SK-N-SH treated with all-trans-retinoic acid at 6 μM for 48 hours (cell line): ENCODE results near the gene IRX6.
A peak's percentile ranks its signal among the peaks of the same experiment; 100 is the strongest.

ENCODE experiments used
- ATAC-seq: fragments of 200-7000 bp; cut with Tn5 transposase; 3 replicates; pipeline ENCODE4 v1.9.1; 2020; ENCODE audit warnings: mild to moderate bottlenecking, moderate library complexity
- ARNTL ChIP-seq: fragments of 450-650 bp; formaldehyde crosslinking; IDR thresholded peaks from 2 replicates; pipeline ENCODE4 v1.5.0; 2020; ENCODE audit warnings: low read depth, mild to moderate bottlenecking, moderate library complexity, borderline replicate concordance
- BACH2 ChIP-seq: fragments of 250-450 bp; sonication (Bioruptor Pico); IDR thresholded peaks from 2 replicates; pipeline ENCODE4 v1.9.0; 2021; ENCODE audit warnings: mild to moderate bottlenecking, borderline replicate concordance
- CSDC2 ChIP-seq: fragments of 250-450 bp; sonication (Bioruptor Pico); IDR thresholded peaks from 2 replicates; pipeline ENCODE4 v1.5.0; 2020; ENCODE audit warnings: mild to moderate bottlenecking, moderate library complexity
- ESRRG ChIP-seq: fragments of 250-450 bp; sonication (Bioruptor Pico); IDR thresholded peaks from 2 replicates; pipeline ENCODE4 v1.6.1; 2021; ENCODE audit warnings: mild to moderate bottlenecking
- GLIS3 ChIP-seq: fragments of 250-450 bp; sonication (Bioruptor Pico); IDR thresholded peaks from 2 replicates; pipeline ENCODE4 v1.5.0; 2020; ENCODE audit warnings: mild to moderate bottlenecking, moderate library complexity
- OSR1 ChIP-seq: fragments of 250-450 bp; sonication (Bioruptor Pico); IDR thresholded peaks from 2 replicates; pipeline ENCODE4 v1.8.0; 2022; ENCODE audit warnings: moderate library complexity, mild to moderate bottlenecking, inconsistent platforms
- PPARA ChIP-seq: fragments of 250-450 bp; sonication (Bioruptor Pico); IDR thresholded peaks from 2 replicates; pipeline ENCODE4 v1.5.0; 2020; ENCODE audit warnings: mild to moderate bottlenecking, borderline replicate concordance
- RARB ChIP-seq: fragments of 250-450 bp; sonication (Bioruptor Pico); IDR thresholded peaks from 2 replicates; pipeline ENCODE4 v1.8.0; 2021; ENCODE audit warnings: mild to moderate bottlenecking, moderate library complexity
- SNAI2 ChIP-seq: fragments of 250-450 bp; sonication (Bioruptor Pico); IDR thresholded peaks from 2 replicates; pipeline ENCODE4 v1.5.0; 2020; ENCODE audit warnings: mild to moderate bottlenecking, moderate library complexity
- TCF4 ChIP-seq: fragments of 250-450 bp; sonication (Bioruptor Pico); IDR thresholded peaks from 2 replicates; pipeline ENCODE4 v1.8.0; 2021; ENCODE audit warnings: mild to moderate bottlenecking, moderate library complexity, borderline replicate concordance
- TOX ChIP-seq: fragments of 250-450 bp; sonication (Bioruptor Pico); IDR thresholded peaks from 2 replicates; pipeline ENCODE4 v1.8.0; 2021; ENCODE audit warnings: mild to moderate bottlenecking, moderate library complexity, borderline replicate concordance
- ZC3H10 ChIP-seq: fragments of 250-450 bp; sonication (Bioruptor Pico); IDR thresholded peaks from 2 replicates; pipeline ENCODE4 v1.5.1; 2021; ENCODE audit warnings: mild to moderate bottlenecking, moderate library complexity
- ZFP3 ChIP-seq: fragments of 250-450 bp; sonication (Bioruptor Pico); IDR thresholded peaks from 2 replicates; pipeline ENCODE4 v1.5.0; 2020; ENCODE audit warnings: mild to moderate bottlenecking, moderate library complexity
- ZFP30 ChIP-seq: fragments of 450-650 bp; formaldehyde crosslinking; IDR thresholded peaks from 2 replicates; pipeline ENCODE4 v1.5.0; 2022; ENCODE audit warnings: mild to moderate bottlenecking, moderate library complexity
- ZNF565 ChIP-seq: fragments of 450-650 bp; formaldehyde crosslinking; conservative IDR thresholded peaks from 2 replicates; pipeline ENCODE4 v1.5.0; 2020; ENCODE audit warnings: low read depth, mild to moderate bottlenecking, moderate library complexity
- ZNF8 ChIP-seq: fragments of 450-650 bp; formaldehyde crosslinking; IDR thresholded peaks from 2 replicates; pipeline ENCODE4 v1.5.0; 2020; ENCODE audit warnings: mild to moderate bottlenecking, moderate library complexity
- TF ChIP-seq, protein P1 (sequence below): fragments of 250-450 bp; sonication (Bioruptor Pico); IDR thresholded peaks from 2 replicates; pipeline ENCODE4 v1.5.1; 2021; ENCODE audit warnings: mild to moderate bottlenecking, moderate library complexity
- TF ChIP-seq, protein P2 (sequence below): fragments of 250-450 bp; sonication (Bioruptor Pico); IDR thresholded peaks from 2 replicates; pipeline ENCODE4 v1.5.0; 2020; ENCODE audit warnings: mild to moderate bottlenecking, moderate library complexity
- TF ChIP-seq, protein P3 (sequence below): fragments of 250-450 bp; sonication (Bioruptor Pico); IDR thresholded peaks from 2 replicates; pipeline ENCODE4 v1.8.0; 2021; ENCODE audit warnings: low read depth, mild to moderate bottlenecking, moderate library complexity, borderline replicate concordance
- TF ChIP-seq, protein P4 (sequence below): fragments of 250-450 bp; sonication (Bioruptor Pico); IDR thresholded peaks from 2 replicates; pipeline ENCODE4 v1.5.1; 2020; ENCODE audit warnings: low read depth, mild to moderate bottlenecking, moderate library complexity

Gene IRX6

DNA sequence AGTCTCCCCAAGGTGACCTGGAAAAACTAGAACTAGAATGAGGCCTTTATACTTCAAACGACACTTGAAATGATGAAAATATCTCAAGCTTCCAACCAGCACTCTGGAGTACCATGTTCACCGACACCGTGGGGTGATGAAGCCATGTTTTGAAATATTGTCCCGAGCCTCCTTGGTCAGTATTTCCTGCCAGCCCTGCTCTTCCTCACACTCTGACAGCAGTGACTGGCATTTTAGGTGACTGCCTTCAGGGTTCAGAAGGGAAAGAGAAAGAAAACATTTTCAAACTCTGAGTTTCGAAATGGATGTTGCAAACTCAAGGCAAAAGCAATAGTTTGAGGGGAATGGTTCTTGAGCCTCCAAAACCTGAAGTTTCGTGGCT lies 39.3 kb upstream of the IRX6 start:
- ATAC-seq, result no peak
- TF ChIP-seq OSR1 (CRISPR knock-in tag) (no peak), RARB (CRISPR knock-in tag) (no peak), TOX (no peak), ZNF8 (CRISPR knock-in tag) (no peak), ZC3H10 (CRISPR knock-in tag) (no peak), ZFP30 (no peak), ARNTL (CRISPR knock-in tag) (no peak), ESRRG (no peak), GLIS3 (CRISPR knock-in tag) (no peak), PPARA (CRISPR knock-in tag) (no peak), SNAI2 (CRISPR knock-in tag) (no peak)
- TF ChIP-seq, protein P1, sequence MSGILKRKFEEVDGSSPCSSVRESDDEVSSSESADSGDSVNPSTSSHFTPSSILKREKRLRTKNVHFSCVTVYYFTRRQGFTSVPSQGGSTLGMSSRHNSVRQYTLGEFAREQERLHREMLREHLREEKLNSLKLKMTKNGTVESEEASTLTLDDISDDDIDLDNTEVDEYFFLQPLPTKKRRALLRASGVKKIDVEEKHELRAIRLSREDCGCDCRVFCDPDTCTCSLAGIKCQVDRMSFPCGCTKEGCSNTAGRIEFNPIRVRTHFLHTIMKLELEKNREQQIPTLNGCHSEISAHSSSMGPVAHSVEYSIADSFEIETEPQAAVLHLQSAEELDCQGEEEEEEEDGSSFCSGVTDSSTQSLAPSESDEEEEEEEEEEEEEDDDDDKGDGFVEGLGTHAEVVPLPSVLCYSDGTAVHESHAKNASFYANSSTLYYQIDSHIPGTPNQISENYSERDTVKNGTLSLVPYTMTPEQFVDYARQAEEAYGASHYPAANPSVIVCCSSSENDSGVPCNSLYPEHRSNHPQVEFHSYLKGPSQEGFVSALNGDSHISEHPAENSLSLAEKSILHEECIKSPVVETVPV (CRISPR knock-in tag), result no peak

DNA sequence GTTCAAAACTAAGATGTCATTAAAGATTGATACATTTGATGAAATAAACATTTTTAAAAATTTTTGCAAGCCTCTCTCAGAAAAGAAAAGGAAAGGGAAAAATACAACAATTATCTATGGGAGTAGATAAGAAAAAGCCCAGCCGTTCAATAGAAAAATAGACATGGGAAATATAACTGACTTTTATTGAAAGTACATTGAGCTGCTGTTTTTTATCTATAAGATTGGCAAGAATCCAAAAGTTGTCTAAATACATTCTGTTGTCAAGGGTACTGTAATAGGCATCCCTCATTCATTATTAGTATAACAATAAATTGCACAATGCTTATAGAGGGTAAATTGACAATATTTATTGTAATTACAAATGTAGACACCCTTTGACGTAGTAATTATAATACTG lies 38.4 kb upstream of the IRX6 start:
- TF ChIP-seq SNAI2 (CRISPR knock-in tag) (no peak), TCF4 (CRISPR knock-in tag) (peak; percentile 53; the same call in 1 of the 2 replicates)
- no peak for ATAC-seq

DNA sequence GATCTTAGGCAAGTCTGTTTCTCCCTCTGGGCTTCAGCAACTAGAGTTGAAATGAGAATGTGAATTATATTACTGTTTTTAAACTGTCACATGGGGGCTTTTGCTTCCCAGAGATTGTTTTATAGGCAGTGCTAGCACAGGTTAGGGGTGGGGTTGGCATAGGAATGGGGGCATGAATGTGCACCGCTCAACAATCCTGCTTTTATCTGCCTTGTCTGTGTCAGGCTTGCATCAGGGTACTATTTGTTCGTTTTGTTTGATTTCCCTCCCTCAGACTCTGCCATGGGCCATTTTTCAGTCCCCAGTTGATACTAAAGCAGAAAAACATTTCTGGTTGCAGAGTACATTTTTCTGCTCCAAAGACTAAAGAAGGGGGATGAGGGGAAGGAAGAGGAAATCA lies 34.6 kb upstream of the IRX6 start:
- TF ChIP-seq BACH2 (no peak), ZFP30 (no peak), RARB (CRISPR knock-in tag) (no peak), PPARA (CRISPR knock-in tag) (no peak), ZC3H10 (CRISPR knock-in tag) (no peak), ZNF8 (CRISPR knock-in tag) (no peak), SNAI2 (CRISPR knock-in tag) (no peak), OSR1 (CRISPR knock-in tag) (no peak), ZFP3 (no peak), TCF4 (CRISPR knock-in tag) (no peak), GLIS3 (CRISPR knock-in tag) (no peak), TOX (no peak)
- TF ChIP-seq, protein P2, sequence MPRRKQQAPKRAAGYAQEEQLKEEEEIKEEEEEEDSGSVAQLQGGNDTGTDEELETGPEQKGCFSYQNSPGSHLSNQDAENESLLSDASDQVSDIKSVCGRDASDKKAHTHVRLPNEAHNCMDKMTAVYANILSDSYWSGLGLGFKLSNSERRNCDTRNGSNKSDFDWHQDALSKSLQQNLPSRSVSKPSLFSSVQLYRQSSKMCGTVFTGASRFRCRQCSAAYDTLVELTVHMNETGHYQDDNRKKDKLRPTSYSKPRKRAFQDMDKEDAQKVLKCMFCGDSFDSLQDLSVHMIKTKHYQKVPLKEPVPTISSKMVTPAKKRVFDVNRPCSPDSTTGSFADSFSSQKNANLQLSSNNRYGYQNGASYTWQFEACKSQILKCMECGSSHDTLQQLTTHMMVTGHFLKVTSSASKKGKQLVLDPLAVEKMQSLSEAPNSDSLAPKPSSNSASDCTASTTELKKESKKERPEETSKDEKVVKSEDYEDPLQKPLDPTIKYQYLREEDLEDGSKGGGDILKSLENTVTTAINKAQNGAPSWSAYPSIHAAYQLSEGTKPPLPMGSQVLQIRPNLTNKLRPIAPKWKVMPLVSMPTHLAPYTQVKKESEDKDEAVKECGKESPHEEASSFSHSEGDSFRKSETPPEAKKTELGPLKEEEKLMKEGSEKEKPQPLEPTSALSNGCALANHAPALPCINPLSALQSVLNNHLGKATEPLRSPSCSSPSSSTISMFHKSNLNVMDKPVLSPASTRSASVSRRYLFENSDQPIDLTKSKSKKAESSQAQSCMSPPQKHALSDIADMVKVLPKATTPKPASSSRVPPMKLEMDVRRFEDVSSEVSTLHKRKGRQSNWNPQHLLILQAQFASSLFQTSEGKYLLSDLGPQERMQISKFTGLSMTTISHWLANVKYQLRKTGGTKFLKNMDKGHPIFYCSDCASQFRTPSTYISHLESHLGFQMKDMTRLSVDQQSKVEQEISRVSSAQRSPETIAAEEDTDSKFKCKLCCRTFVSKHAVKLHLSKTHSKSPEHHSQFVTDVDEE, result no peak
- TF ChIP-seq, protein P1 (CRISPR knock-in tag), result no peak
- TF ChIP-seq, protein P3, sequence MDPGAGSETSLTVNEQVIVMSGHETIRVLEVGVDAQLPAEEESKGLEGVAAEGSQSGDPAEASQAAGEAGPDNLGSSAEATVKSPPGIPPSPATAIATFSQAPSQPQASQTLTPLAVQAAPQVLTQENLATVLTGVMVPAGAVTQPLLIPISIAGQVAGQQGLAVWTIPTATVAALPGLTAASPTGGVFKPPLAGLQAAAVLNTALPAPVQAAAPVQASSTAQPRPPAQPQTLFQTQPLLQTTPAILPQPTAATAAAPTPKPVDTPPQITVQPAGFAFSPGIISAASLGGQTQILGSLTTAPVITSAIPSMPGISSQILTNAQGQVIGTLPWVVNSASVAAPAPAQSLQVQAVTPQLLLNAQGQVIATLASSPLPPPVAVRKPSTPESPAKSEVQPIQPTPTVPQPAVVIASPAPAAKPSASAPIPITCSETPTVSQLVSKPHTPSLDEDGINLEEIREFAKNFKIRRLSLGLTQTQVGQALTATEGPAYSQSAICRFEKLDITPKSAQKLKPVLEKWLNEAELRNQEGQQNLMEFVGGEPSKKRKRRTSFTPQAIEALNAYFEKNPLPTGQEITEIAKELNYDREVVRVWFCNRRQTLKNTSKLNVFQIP (CRISPR knock-in tag), result no peak
- TF ChIP-seq, protein P4, sequence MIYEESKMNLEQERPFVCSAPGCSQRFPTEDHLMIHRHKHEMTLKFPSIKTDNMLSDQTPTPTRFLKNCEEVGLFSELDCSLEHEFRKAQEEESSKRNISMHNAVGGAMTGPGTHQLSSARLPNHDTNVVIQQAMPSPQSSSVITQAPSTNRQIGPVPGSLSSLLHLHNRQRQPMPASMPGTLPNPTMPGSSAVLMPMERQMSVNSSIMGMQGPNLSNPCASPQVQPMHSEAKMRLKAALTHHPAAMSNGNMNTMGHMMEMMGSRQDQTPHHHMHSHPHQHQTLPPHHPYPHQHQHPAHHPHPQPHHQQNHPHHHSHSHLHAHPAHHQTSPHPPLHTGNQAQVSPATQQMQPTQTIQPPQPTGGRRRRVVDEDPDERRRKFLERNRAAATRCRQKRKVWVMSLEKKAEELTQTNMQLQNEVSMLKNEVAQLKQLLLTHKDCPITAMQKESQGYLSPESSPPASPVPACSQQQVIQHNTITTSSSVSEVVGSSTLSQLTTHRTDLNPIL (CRISPR knock-in tag), result no peak
- no peak for ATAC-seq

DNA sequence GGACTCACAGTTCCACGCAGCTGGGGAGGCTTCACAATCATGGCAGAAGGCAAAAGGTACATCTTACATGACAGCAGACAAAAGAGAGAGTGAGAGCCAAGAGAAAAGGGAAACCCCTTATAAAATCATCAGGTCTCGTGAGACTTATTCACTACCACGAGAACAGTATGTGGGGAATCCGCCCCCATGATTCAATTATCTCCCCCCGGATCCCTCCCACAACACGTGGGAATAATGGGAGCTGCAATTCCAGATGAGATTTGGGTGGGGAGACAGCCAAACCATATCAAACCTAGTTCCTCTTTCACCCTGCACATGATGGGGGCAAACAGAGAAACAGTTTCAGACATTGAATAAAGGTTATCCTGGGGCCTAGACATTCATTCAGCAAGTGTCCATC lies 32.2 kb upstream of the IRX6 start:
- no peak for ATAC-seq
- TF ChIP-seq, protein P3 (CRISPR knock-in tag), result no peak
- TF ChIP-seq ZFP30, result no peak
- no peak for TF ChIP-seq TOX
- no peak for TF ChIP-seq ZNF565 (CRISPR knock-in tag)
- TF ChIP-seq CSDC2 (CRISPR knock-in tag), result no peak
- TF ChIP-seq ZFP3, result no peak
- no peak for TF ChIP-seq SNAI2 (CRISPR knock-in tag)
- TF ChIP-seq PPARA (CRISPR knock-in tag), result no peak
- TF ChIP-seq ZNF8 (CRISPR knock-in tag), result no peak
